ENCODE data around the gene SYTL1. TPM values are rescaled to one million over a fixed set of nuclear protein-coding genes. Genes with fewer than 3 reads are reported as not detected.

SYTL1 gene
- polyA plus RNA-seq, 1 of the 3 experiments (the other 2 are of a cell fraction) = 3.0 TPM

GRCh38 chr1:27322569-27323240 lies 19.1 kb upstream of the SYTL1 start:
- Histone ChIP-seq H4K20me1 (ENCODE audit: insufficient read depth) (peaks cover 6% of the 10 kb centered on the region; the same call in 1 of the 2 replicates), H3K4me2 (peak overlapping the region; percentile 88), H3F3A (replicated peaks; ENCODE audit: insufficient read depth) (no peaks in the 10 kb centered on the region), H3K9me2 (no peaks in the 10 kb centered on the region), H3K27me3 (ENCODE audit: insufficient read depth) (no peaks in the 10 kb centered on the region), H3K9me3 (no peaks in the 10 kb centered on the region), H3K4me3 (ENCODE audit: low read depth in 2 of 2, low read length in 1 of 2) (peak overlapping the region; percentile 95 to 100), H3K9ac (peak overlapping the region; percentile 97), H3K36me3 (replicated peaks in 1 of 2; ENCODE audit: control insufficient read depth in 1 of 2, insufficient read depth in 2 of 2, low read length in 1 of 2) (peaks cover 12 to 22% of the 10 kb centered on the region in 2 experiments), H3K27ac (ENCODE audit: low read depth in 2 of 2, low read length in 1 of 2) (peak overlapping the region; percentile 79 to 92), H3K4me1 (ENCODE audit: control insufficient read depth in 1 of 2, insufficient read depth in 2 of 2, low read depth in 1 of 2, low read length in 1 of 2) (peaks cover 11 to 24% of the 10 kb centered on the region in 2 experiments; a peak in 3 of 4 replicates), H3K79me2 (ENCODE audit: insufficient read depth) (peaks cover 56% of the 10 kb centered on the region), H2AFZ (ENCODE audit: low read depth) (peak overlapping the region; percentile 65; the same call in 1 of the 2 replicates)
- DNase-seq = no peak
- ChIA-PET CTCF (interaction anchor here (0.9 to 17.1 kb wide), 6 partner anchors 10 to 73 kb away, joined by 3 to 185 read pairs (median 10); no protein-coding TSS in a partner anchor), POLR2A (interaction anchor here (1.1 to 1.2 kb wide), 2 partner anchors 23 to 43 kb away, joined by 5 read pairs; partner anchors contain the start of gene MAP3K6)
- 4% methylated on average over 9 of the region's 10 CpGs for WGBS (ENCODE audit: low lambda C conversion rate)
- no peak for TF ChIP-seq GATA2 (CRISPR knock-in tag; IDR thresholded peaks at IDR 0.05)
- TF ChIP-seq JUND (IDR thresholded peaks at IDR 0.05) = no peak
- no peak for TF ChIP-seq EZH2phosphoT487 (IDR thresholded peaks at IDR 0.05; ENCODE audit: borderline replicate concordance, low read depth)

GRCh38 chr1:27325286-27325685 lies 16.5 kb upstream of the SYTL1 start:
- POLR2A ChIA-PET = interaction anchor here (1.1 kb wide), 1 partner anchor 187 kb away, joined by 3 read pairs; no protein-coding TSS in a partner anchor
- TF ChIP-seq EP300 (IDR thresholded peaks at IDR 0.05; ENCODE audit: borderline replicate concordance in 1 of 2, low read depth in 1 of 2, low read length in 1 of 2) (no peak), SMC3 (IDR thresholded peaks at IDR 0.05; ENCODE audit: low read depth, low read length) (no peak), NFIC (IDR thresholded peaks at IDR 0.05; ENCODE audit: borderline replicate concordance) (no peak), TEAD4 (IDR thresholded peaks at IDR 0.05; ENCODE audit: borderline replicate concordance, insufficient read depth) (no peak), MXI1 (IDR thresholded peaks at IDR 0.05; ENCODE audit: low read depth, low read length) (no peak), CHD2 (IDR thresholded peaks at IDR 0.05; ENCODE audit: low read length, partially characterized antibody) (no peak), RAD21 (IDR thresholded peaks at IDR 0.05; ENCODE audit: low read length) (no peak), MAX (IDR thresholded peaks at IDR 0.05; ENCODE audit: low read depth) (no peak), GATA2 (CRISPR knock-in tag; IDR thresholded peaks at IDR 0.05) (no peak), YY1 (IDR thresholded peaks at IDR 0.05; ENCODE audit: low read depth) (no peak), CTCF (IDR thresholded peaks at IDR 0.05) (no peak), IRF3 (IDR thresholded peaks at IDR 0.05; ENCODE audit: low read depth, low read length) (no peak), TCF12 (IDR thresholded peaks at IDR 0.05) (no peak), REST (IDR thresholded peaks at IDR 0.05; ENCODE audit: low read depth, low read length) (no peak), RCOR1 (IDR thresholded peaks at IDR 0.05; ENCODE audit: low read length) (no peak), NRF1 (IDR thresholded peaks at IDR 0.05; ENCODE audit: low read depth, low read length) (no peak), USF1 (IDR thresholded peaks at IDR 0.05; ENCODE audit: borderline replicate concordance, low read depth) (no peak)

More at GRCh38 chr1:27325286-27325685, 16.5 kb upstream of the SYTL1 start:
- Histone ChIP-seq H3K36me3 (replicated peaks in 1 of 2; ENCODE audit: control insufficient read depth in 1 of 2, insufficient read depth in 2 of 2, low read length in 1 of 2) (peaks cover 12 to 36% of the 10 kb centered on the region in 2 experiments), H3K4me1 (ENCODE audit: control insufficient read depth in 1 of 2, insufficient read depth in 2 of 2, low read depth in 1 of 2, low read length in 1 of 2) (peaks cover 5 to 14% of the 10 kb centered on the region in 2 experiments; a peak in 2 of 4 replicates), H3K27me3 (ENCODE audit: insufficient read depth) (no peaks in the 10 kb centered on the region), H3K79me2 (ENCODE audit: insufficient read depth) (peaks cover 82% of the 10 kb centered on the region), H3K27ac (ENCODE audit: low read depth in 2 of 2, low read length in 1 of 2) (no peak overlapping the region), H3K4me3 (ENCODE audit: low read depth in 2 of 2, low read length in 1 of 2) (no peak overlapping the region), H4K20me1 (ENCODE audit: insufficient read depth) (peaks cover 18% of the 10 kb centered on the region; the same call in 1 of the 2 replicates), H2AFZ (ENCODE audit: low read depth) (no peak overlapping the region), H3K4me2 (no peak overlapping the region), H3K9me3 (no peaks in the 10 kb centered on the region), H3F3A (replicated peaks; ENCODE audit: insufficient read depth) (no peaks in the 10 kb centered on the region), H3K9me2 (no peaks in the 10 kb centered on the region), H3K9ac (no peak overlapping the region)
- 98% methylated on average over 13 of the region's 15 CpGs for WGBS (ENCODE audit: low lambda C conversion rate)
- CTCF ChIA-PET = interaction anchor here (2.2 to 17.1 kb wide), 3 partner anchors 26 to 70 kb away, joined by 15 to 185 read pairs (median 27); no protein-coding TSS in a partner anchor
- no peak for DNase-seq
